HEK293T (cell line): ENCODE data around the gene SLC39A12.

Experiments
- LEF1 ChIP-seq: fragments of 450-650 bp; IDR thresholded peaks from 2 replicates; pipeline ENCODE4 v1.6.1; 2017; ENCODE audit warnings: mild to moderate bottlenecking, borderline replicate concordance
- SP1 ChIP-seq: fragments of 450-650 bp; IDR thresholded peaks from 2 replicates; pipeline ENCODE4 v1.6.1; 2017
- SUZ12 ChIP-seq: fragments of 450-650 bp; IDR thresholded peaks from 2 replicates; pipeline ENCODE4 v1.6.1; 2016; ENCODE audit warnings: mild to moderate bottlenecking
- ZNF384 ChIP-seq: fragments of 450-650 bp; IDR thresholded peaks from 2 replicates; pipeline ENCODE4 v1.6.1; 2016

- TF ChIP-seq ZNF384 = no peak
- no peak for TF ChIP-seq LEF1
- TF ChIP-seq SP1 = no peak
- TF ChIP-seq SUZ12 = no peak
Measured at GRCh38 chr10:18021725-18022480, 70.2 kb downstream of the SLC39A12 start.
